CD4-positive, alpha-beta T cell (primary cell): ENCODE results near the gene FN1. TPM values are rescaled to one million over a fixed set of nuclear protein-coding genes. Genes with fewer than 3 reads are reported as not detected.
"Not testable (repeated sequence)": the region's sequence is repeated elsewhere in the genome, so short reads cannot be mapped to it uniquely, and the experiment has no call there.

ENCODE experiments used
- ATAC-seq: fragments of 200-7000 bp; cut with Tn5 transposase; one replicate; pipeline ENCODE4 v1.10.0; 2022; ENCODE audit warnings: mild to moderate bottlenecking; ENCODE audit not compliant: poor library complexity
- CTCF ChIA-PET: fragments of 350-600 bp; sonication (Branson Sonifier 250); formaldehyde crosslinking; loops from one replicate; lab custom pipeline; 2021; ENCODE audit warnings: antibody characterized with exemption, inconsistent platforms; lab: Charles Lee
- POLR2A ChIA-PET: fragments of 350-600 bp; sonication (Branson Sonifier 250); formaldehyde crosslinking; loops from one replicate; lab custom pipeline; 2021; ENCODE audit warnings: antibody characterized with exemption, inconsistent platforms; lab: Charles Lee
- DNase-seq, 14 experiments: peaks; one replicate each; pipeline ENCODE4 v3.0.0-alpha.2; 2013 to 2020; ENCODE audit warnings: mixed read lengths in 2 of 14
- H3K27ac ChIP-seq, 2 donors: one replicate each; pipeline versions ENCODE4 v1.5.1 to v1.7.0; 2013; ENCODE audit warnings: low read length in 2 of 2, low read depth in 1 of 2, mild to moderate bottlenecking in 1 of 2
- H3K27me3 ChIP-seq, 2 experiments: 1 replicate in 1 of 2; 2 replicates in 1 of 2; pipeline versions ENCODE4 v1.6.1 to v1.7.0; 2013; ENCODE audit warnings: low read length in 2 of 2, control low read depth in 1 of 2, mild to moderate bottlenecking in 1 of 2, moderate library complexity in 1 of 2; ENCODE audit not compliant: insufficient read depth in 2 of 2, control insufficient read depth in 1 of 2
- H3K36me3 ChIP-seq: one replicate; pipeline ENCODE4 v1.6.1; 2013; ENCODE audit warnings: low read length, control low read depth; ENCODE audit not compliant: insufficient read depth
- H3K4me1 ChIP-seq: one replicate; pipeline ENCODE4 v1.6.1; 2013; ENCODE audit warnings: low read length, control low read depth; ENCODE audit not compliant: insufficient read depth
- H3K4me3 ChIP-seq: one replicate; pipeline ENCODE4 v1.5.1; 2013; ENCODE audit warnings: mild to moderate bottlenecking, low read length, moderate library complexity
- H3K9me3 ChIP-seq, 2 experiments: 1 replicate in 1 of 2; 2 replicates in 1 of 2; pipeline versions ENCODE4 v1.6.1 to v1.7.0; 2013; ENCODE audit warnings: low read length in 2 of 2, mild to moderate bottlenecking in 2 of 2, control low read depth in 1 of 2, moderate library complexity in 1 of 2; ENCODE audit not compliant: control insufficient read depth in 1 of 2, insufficient read depth in 1 of 2
- H3K27ac Mint-ChIP-seq: one replicate; pipeline ENCODE4 v1.8.0; 2020; ENCODE audit warnings: mixed read lengths
- H3K27me3 Mint-ChIP-seq: one replicate; pipeline ENCODE4 v1.8.0; 2021; ENCODE audit warnings: mixed read lengths
- H3K36me3 Mint-ChIP-seq: one replicate; pipeline ENCODE4 v1.8.0; 2021; ENCODE audit warnings: low read depth, mixed read lengths
- H3K4me1 Mint-ChIP-seq: one replicate; pipeline ENCODE4 v1.8.0; 2021; ENCODE audit warnings: low read depth, mixed read lengths
- H3K4me3 Mint-ChIP-seq: one replicate; pipeline ENCODE4 v1.8.0; 2020; ENCODE audit warnings: mild to moderate bottlenecking, mixed read lengths
- H3K9me3 Mint-ChIP-seq: one replicate; pipeline ENCODE4 v1.8.0; 2020; ENCODE audit warnings: mixed read lengths
- intact Hi-C, 2 experiments: fragments of 100-400 bp; cut with DNase I in 1 of 2; cut with micrococcal nuclease in 1 of 2; formaldehyde crosslinking; loops; one replicate each; pipeline versions ENCODE4 v1.15.1 to v1.9.0; 2023 to 2025; cut with DNase I, micrococcal nuclease
- total RNA-seq, 174 experiments: library from RNA in 2 of 174; stranded (reverse) in 2 of 174; gene quantifications; one replicate each; pipeline ENCODE4 v1.2.3 and lab custom pipeline; 2021 to 2026
- TF ChIP-seq, protein P1 (sequence below): fragments of 200-600 bp; IDR thresholded peaks from one replicate; pipeline ENCODE4 v1.8.0; 2022; ENCODE audit warnings: antibody characterized with exemption, mild to moderate bottlenecking

FN1 gene
- total RNA-seq, 2 experiments from 2014 or later, result 0.41 to 0.61 TPM

DNA sequence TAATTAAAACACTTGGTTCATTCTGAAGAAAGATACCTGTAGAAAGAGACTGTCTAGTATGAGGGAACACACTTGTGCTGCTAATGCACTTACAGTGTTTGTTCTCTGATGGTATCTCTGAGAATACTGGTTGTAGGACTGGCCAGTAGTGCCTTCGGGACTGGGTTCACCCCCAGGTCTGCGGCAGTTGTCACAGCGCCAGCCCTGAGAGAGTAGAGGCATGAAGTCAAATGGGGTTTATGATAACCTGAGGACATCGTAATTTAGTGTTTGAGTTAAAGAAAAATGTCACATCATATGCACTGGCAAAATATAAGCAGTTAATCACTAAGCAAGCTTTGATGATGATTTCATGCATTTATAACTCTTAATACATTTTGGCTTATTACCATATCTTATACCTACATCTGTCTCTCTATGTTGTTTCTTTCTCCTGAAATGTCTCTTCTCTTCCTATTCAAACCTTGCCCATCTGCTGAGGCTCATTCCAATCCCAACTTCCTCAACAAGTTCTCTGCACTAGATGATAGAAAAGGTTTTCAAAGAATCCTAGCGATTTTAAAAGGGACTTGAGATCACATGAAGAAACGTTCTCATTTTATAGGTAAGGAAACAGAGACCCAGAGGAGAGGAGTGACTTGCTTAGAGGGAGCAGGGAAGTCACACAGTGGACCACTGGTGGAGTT is 73.8 kb downstream of the FN1 start:
- no peak overlapping the region for H3K27ac ChIP-seq
- peaks cover 2% of the 10 kb centered on the region for H3K36me3 ChIP-seq
- Mint-ChIP-seq H3K27ac (no peak overlapping the region), H3K27me3 (no peaks in the 10 kb centered on the region), H3K4me3 (no peak overlapping the region), H3K4me1 (no peaks in the 10 kb centered on the region), H3K36me3 (peaks cover 42% of the 10 kb centered on the region), H3K9me3 (no peaks in the 10 kb centered on the region)
- no peaks in the 10 kb centered on the region for H3K9me3 ChIP-seq
- ATAC-seq (no peak), DNase-seq (no peak)
- no peak overlapping the region for H3K4me3 ChIP-seq
- CTCF ChIA-PET, result no interaction called here
- POLR2A ChIA-PET, result no interaction called here
- intact Hi-C loops, result no loop called here
- no peaks in the 10 kb centered on the region for H3K4me1 ChIP-seq
- TF ChIP-seq, protein P1, sequence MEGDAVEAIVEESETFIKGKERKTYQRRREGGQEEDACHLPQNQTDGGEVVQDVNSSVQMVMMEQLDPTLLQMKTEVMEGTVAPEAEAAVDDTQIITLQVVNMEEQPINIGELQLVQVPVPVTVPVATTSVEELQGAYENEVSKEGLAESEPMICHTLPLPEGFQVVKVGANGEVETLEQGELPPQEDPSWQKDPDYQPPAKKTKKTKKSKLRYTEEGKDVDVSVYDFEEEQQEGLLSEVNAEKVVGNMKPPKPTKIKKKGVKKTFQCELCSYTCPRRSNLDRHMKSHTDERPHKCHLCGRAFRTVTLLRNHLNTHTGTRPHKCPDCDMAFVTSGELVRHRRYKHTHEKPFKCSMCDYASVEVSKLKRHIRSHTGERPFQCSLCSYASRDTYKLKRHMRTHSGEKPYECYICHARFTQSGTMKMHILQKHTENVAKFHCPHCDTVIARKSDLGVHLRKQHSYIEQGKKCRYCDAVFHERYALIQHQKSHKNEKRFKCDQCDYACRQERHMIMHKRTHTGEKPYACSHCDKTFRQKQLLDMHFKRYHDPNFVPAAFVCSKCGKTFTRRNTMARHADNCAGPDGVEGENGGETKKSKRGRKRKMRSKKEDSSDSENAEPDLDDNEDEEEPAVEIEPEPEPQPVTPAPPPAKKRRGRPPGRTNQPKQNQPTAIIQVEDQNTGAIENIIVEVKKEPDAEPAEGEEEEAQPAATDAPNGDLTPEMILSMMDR, result no peak
- H3K27me3 ChIP-seq, result no peaks in the 10 kb centered on the region

DNA sequence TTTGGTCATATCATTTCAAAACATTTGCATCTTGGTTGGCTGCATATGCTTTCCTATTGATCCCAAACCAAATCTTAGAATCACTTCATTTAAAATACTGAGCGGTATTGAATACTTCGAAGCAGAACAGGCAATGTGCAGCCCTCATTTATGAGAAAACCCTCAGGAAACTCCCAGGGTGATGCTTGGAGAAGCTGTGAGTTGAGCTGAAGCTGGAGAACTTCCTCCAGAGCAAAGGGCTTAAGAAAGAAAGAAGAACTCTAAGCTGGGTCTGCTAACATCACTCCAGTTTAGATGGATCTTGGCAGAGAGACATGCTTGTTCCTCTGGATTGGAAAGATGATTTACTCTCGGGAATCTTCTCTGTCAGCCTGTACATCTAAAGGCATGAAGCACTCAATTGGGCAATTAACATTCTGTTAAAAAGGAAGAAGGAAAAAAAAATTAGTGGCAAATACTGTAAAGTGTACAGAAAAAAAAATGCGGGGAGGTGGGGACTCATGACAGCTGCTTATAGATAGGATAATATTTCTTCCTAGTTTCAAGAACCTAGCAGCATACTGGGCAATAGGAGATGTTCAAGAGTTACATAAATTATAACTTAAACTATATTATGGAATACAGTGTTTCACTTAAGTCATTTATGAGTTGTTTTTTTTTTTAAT is 74.5 kb downstream of the FN1 start:
- H3K27me3 ChIP-seq, result no peaks in the 10 kb centered on the region
- H3K4me3 Mint-ChIP-seq, result no peak overlapping the region
- no peak overlapping the region for H3K27ac ChIP-seq
- no peak overlapping the region for H3K4me3 ChIP-seq
- no peaks in the 10 kb centered on the region for H3K27me3 Mint-ChIP-seq
- peaks cover 2% of the 10 kb centered on the region for H3K36me3 ChIP-seq
- DNase-seq (no peak), ATAC-seq (no peak)
- H3K4me1 Mint-ChIP-seq, result no peaks in the 10 kb centered on the region
- POLR2A ChIA-PET, result no interaction called here
- H3K36me3 Mint-ChIP-seq, result peaks cover 44% of the 10 kb centered on the region
- no peaks in the 10 kb centered on the region for H3K9me3 Mint-ChIP-seq
- H3K9me3 ChIP-seq, result no peaks in the 10 kb centered on the region
- CTCF ChIA-PET, result no interaction called here
- H3K4me1 ChIP-seq, result no peaks in the 10 kb centered on the region
- intact Hi-C loops, result no loop called here
- TF ChIP-seq, protein P1, result no peak
- no peak overlapping the region for H3K27ac Mint-ChIP-seq

DNA sequence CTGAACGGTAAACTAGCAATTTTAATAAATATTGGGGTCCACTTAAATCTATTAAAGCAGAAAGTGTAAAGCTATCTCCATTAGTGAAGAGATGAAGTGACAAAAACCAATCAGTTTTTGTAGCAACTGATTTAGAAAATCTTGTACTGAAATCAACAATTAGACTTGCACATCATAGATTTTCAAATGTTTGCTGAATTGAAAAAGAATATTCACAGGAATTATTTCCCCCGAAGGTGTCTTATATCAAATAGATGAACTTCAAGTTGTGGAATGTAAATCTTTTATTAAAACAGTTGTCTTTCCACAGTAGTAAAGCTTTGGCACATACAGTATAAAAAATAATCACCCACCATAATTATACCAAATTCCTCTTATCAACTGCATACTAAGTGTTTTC is 75.3 kb downstream of the FN1 start:
- H3K4me1 ChIP-seq, result no peaks in the 10 kb centered on the region
- no peaks in the 10 kb centered on the region for H3K9me3 Mint-ChIP-seq
- H3K36me3 ChIP-seq, result peaks cover 2% of the 10 kb centered on the region
- no peak overlapping the region for H3K4me3 Mint-ChIP-seq
- H3K27me3 ChIP-seq, result no peaks in the 10 kb centered on the region
- intact Hi-C loops, result no loop called here
- no peak overlapping the region for H3K27ac ChIP-seq
- no peaks in the 10 kb centered on the region for H3K27me3 Mint-ChIP-seq
- H3K36me3 Mint-ChIP-seq, result peaks cover 48% of the 10 kb centered on the region
- DNase-seq (no peak), ATAC-seq (no peak)
- no peaks in the 10 kb centered on the region for H3K4me1 Mint-ChIP-seq
- no peaks in the 10 kb centered on the region for H3K9me3 ChIP-seq
- ChIA-PET CTCF (no interaction called here), POLR2A (no interaction called here)
- no peak overlapping the region for H3K4me3 ChIP-seq
- TF ChIP-seq, protein P1, result no peak
- no peak overlapping the region for H3K27ac Mint-ChIP-seq

DNA sequence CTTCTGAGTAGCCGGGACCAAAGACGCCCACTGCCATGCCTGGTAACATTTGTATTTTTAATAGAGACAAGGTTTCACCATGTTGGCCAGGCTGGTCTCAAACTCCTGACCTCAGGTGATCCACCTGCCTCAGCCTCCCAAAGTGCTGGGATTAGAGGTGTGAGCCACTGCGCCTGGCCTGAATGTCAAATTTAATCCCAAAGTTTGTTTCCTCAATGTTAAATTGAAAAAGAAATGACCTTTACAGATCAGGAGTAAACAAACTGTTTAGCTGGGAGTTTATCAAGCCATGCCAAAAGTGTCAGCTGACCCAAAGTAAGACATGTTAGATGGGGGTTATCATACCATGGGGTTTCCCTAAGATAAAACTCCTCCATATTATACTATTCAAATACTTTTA is 75.8 kb downstream of the FN1 start:
- POLR2A ChIA-PET, H3K9me3 Mint-ChIP-seq, H3K27ac ChIP-seq, H3K27me3 Mint-ChIP-seq, DNase-seq, H3K27me3 ChIP-seq, H3K9me3 ChIP-seq, H3K4me3 ChIP-seq, CTCF ChIA-PET, H3K4me1 Mint-ChIP-seq, H3K4me3 Mint-ChIP-seq, intact Hi-C loops, H3K27ac Mint-ChIP-seq, H3K36me3 ChIP-seq, ATAC-seq, H3K4me1 ChIP-seq: not testable (repeated sequence)
- H3K36me3 Mint-ChIP-seq, result peaks cover 48% of the 10 kb centered on the region
